ENCODE results near the gene SLC7A1.

The SLC7A1 gene

DNA sequence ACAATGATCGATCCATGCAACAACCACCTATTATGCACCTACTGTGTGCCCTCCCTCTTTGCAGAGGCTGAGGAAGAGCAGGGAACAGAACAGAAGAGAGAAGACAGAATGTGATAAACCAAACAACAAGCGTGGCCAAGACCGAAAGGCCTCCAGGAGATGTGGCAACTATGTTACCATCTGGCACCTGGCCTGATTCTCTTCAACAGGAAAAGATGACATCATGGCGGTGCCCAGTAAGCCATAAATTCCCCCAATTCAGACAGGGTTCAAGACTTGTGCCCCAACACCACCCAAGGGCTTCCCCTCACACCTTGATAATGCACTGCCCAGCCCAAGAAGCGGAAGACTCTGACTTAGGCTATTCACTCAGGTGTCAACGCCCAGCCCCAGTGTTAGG, 44.3 kb downstream of the SLC7A1 start:
- no peak for DNase-seq

DNA sequence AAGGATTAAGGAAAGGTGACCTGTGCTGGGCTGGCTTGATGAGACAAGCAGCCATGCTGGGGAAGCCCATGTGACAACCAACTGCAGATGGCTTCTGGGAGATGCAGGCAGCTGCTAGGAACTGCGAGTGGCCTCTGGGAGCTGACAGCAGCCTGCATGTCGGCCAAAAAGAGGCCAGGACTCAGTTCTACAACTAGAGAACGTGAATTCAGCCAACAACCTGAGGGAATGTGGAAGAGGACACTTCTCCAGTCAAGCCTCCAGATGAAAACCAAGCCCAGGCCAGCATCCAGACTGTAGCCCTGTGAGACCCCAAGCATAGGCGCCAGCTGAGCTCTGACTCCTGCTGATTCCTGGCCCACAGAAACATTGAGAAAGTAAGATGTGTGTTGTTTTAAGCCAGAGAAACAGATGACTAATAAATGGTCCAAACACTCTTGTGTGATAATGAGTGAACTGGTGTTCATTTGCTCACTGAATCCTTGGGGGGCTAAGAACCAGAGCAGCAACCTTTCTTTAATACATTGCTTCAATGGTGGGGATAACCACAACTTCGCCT, 45.0 kb downstream of the SLC7A1 start:
- DNase-seq: no peak

DNA sequence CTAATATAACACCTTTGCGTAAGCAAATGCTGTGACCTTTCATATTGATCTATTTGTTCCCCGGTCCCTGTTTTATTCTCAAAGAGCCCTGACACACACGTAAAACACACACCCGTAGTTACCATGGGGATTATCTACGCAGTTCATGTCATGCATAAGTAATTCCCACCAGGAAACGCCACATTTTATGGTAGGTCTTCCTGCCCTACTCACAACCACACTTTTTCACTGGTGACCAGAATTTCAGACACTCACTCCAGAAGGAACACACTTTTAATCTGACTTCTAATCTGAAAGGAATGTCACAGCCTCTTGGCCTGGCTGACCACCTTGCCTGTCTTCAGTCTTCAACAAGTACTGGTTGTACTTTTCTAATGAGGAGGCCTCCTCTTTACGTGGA, 46.8 kb downstream of the SLC7A1 start:
- no peak for DNase-seq

DNA sequence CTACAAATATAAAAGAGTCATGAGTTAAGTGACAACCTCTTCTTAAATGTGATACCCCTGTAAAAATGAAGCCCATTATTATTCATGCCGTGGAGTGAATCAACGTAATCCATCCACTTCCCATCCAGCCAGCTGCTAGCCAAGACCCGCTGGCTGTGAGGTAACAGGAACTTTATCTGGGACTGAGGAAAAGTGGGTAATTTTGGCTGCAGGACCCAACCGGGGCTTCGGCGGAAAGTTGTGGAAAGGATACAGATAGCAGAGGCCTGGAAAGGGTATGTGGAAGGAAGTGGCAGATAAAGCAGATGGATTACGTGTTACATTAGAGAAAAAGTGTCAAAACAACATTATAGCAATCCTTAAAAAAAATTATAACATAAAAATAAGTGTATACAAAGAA, 48.3 kb downstream of the SLC7A1 start:
- DNase-seq: no peak

DNA sequence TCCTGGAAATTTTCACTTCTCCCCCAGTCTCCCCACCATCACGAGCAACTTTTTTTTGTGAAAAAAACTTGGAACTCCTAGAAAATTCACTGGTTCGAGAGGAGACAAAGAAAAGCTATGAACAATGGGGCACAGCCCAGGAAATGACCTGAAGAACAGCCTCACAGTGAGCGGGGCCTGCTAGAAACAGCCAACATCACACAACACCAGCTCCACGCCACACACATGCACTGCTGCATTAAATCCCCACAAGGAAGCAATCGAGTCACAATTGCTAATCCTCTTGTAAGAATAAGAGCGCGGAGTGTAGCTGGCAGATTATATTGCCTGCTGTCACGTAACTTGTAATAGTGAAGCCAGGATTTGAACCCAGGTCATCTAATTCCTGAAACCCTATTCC, 48.8 kb downstream of the SLC7A1 start:
- no peak for DNase-seq

DNA sequence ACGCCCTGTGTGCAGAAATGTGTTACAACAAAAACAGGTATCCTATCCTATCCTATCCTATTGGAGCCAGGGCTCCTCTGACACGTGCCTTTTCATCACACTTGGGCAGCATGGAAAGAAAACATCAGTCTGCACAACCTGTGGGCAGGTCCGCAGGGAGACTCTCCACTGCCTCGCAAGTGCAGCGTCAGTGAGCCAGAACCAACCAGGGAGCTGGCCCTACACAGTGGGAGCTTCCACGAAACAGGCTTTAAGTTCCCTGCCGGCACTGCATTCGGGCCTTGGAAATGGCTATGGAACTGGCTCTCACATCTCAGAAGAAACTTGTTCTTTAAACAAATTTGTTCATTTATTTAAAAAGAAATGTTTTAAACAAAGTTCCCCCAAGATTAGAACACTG, 49.5 kb downstream of the SLC7A1 start:
- DNase-seq: no peak

DNA sequence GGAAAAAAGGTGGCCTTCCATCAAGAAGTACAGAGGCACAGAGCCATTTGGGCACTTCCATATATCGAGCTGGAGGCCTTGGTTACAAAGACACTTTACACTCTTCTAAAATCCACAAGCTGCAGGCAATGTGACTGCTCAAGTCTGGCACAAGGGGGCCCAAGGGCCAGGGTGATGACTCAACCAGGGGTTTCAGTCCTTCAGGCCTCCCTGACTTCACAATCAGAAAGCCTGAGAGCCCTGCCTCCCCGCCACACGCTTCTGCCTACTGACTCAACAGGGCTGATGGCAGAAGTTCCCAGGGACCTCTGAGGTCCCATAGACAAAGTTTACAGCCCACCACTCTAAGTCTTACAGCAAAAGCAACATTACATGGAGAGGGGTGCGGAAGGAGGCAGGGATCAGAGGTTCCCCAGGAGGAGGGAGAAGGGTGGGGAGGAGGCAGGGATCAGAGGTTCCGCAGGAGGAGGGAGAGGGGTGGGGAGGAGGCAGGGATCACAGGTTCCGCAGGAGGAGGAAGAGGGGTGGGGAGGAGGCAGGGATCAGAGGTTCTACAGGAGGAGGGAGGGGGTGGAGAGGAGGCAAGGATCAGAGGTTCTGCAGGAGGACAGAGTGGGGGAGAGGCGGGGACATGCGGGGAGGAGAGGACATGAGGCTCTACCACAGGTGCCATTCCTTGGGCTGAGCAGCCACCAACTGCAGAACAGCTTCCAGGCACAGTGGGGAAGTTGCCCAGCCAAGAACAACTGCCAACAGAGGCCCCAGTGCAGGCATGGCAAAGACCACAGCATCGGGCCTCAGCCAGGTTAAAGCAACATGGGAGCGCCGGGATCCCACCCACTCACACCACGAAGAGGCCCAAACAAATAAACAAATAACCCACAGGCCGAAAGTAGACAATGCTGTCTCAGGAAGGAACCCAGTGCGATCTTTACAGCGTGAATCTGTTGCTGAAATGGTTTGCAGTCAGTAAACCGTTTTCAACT, 52.0 kb downstream of the SLC7A1 start:
- DNase-seq: no peak

DNA sequence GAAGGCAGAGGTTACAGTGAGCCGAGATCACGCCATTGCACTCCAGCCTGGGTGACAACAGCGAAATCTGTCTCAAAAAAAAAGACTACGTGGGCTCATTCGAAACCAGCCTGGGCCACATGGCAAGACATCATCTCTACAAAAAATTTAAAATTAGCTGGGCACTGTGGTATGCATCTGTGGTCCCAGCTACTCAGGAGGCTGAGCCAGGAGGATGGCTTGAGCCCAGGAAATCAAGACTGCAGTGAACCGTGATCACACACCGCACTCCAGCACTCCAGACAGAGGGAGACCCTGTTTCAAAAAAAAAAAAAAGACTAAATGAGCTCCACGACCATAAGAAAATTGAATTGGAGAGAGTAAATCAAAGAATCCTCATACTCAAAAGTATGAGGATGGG, 53.1 kb downstream of the SLC7A1 start:
- DNase-seq: no peak

DNA sequence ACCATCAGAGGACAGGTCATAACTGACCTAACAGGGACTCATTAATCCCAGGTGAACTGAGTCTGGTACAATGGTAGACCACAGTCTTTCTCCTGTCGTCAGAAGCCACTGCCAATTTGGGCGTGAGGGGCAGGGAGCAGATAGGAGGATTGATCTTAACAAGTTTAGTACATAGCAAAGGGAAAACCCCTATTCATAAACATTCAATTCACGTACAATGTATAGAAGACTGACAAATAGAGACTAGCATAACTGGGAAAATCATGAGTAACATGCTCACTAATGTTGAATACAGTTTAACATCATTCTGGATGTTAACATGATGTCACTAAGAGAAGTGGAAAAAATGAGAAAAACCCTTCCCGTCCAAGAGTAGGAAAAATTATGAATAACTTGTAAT, 54.1 kb downstream of the SLC7A1 start:
- no peak for DNase-seq

DNA sequence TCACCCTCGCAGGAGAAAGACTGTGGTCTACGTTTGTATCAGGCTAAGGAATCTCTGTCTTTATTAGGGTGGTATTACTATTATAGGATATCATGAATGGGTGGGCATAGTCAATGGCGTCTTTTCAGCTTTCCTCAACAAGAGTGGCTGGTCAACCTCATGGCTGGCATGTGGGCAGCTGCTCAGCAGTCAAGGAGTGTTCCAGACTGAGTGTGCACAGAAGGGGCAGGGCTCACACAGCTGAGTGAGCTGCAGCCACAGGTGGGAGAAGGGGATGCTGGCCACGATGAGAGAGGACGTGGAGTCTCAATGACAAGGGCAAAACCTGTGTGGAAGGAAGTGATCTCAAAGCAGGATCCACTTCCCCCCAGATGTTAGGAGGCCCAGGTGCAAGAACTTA, 54.7 kb downstream of the SLC7A1 start:
- no peak for DNase-seq

DNA sequence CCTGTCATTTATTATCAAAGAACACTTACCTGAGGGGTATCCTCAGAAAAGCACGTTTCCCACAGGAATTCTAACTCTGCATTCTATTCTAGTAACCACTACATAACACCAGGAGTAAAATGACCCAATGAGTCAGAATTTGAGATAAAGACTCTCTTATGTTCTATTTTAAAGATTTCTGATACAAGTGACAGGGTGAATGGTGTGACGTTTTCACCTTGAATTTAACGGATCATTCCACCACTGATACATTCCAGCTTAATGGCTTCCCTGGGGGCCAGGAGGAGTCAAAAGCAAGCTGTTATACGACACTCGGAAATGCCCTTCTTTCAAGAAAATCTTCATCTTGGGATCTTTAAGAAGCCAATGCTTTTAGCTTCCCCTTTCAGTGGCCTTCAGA, 55.2 kb downstream of the SLC7A1 start:
- DNase-seq: no peak

DNA sequence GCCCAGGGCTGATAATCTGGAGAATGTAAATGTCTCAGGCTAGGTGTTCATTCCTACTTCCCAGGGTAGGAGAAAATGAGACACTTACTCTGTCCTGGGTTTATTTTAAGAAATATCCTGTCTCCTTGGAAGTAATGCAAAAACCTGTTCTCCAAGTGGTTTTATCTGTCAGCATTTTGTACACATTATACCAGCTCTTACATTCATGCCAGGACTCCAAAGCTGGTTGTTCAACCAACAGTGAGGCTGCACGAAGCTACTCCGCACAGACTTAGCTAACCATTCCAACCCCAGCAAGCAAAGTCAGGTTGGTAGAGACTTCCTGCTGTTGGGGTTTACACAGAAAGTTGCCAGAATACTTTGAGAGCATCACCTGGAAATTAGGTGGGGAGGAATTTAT, 55.6 kb downstream of the SLC7A1 start:
- DNase-seq: no peak

DNA sequence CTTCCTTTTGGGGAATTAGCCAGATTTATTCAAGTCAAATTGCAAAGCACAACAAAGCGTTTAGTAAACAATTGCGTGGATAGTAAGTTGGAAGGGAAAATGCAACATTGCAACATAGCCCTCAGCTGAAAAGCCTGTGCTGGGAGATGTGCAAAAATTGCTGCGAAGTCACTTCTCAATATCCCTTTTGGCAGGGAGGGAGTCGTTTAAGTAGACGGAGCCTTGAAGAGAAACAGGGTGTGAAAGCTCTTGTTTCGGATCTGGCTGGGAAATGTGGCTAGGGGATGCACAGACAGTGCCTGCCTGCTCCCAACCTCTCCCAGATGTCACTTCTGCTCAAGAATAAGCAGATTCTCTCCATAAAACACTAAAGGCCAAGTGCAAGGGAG, 56.8 kb downstream of the SLC7A1 start:
- DNase-seq: no peak

DNA sequence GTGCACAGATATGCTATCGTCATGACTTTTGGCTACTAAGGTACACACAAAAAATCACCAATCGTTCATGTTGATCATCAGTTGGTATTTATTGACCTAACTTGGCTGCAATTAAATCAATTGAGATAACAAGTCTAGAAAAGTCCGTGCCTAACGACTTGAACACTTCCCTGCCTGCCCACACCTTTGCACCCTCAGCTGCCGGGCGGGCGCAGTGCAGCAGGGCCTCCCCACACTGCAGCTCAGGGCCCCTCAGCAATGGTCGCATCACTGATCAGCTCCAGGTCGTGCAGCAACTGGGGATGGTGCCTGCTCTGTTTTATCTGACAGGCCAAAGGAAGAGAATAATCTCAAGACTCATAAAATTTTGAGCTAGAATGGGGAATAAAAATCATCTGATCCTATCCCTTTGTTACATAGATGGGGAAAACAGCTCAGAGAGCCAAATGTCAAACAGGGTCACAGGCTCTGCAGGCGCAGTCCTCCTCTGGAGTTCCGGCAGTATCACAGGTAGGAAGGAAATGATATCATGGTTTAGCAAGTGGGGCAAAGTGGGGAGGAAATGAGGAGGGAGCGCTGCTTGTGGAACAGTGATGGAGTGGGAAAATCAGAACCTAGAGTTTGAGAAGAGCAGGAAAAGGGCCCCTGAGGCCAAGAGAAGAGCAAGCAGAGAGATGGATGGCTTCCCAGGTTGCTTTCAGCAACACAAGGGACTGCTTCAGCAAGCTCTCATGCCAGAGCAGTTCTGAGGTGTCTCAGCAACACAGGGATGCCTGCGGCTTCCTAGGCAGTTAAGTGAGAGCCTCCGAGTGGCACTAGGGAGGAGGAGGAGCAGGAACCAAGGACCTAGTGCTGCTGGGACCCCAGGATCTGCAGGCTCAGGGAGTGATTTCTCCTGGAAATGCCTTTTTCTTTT, 57.5 kb downstream of the SLC7A1 start:
- DNase-seq: no peak

DNA sequence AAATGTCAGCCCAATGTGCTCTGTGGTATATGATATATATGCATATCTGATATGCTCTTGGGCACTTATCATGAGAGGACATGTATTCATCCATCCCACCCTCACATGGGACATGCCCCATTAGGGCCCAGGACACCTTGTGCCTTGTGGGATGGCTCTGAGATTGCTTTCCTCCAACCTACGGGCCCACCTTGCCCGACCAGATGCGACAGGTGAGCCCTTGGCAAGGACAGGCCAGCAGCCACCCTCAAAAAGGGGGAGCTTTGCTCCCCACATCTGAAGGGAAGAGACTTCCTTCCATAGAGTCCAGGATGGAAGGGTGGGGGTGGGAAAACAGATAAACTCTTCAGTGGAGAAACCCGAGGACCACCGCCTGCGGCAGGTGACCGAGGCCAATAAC, 58.6 kb downstream of the SLC7A1 start:
- DNase-seq: no peak

DNA sequence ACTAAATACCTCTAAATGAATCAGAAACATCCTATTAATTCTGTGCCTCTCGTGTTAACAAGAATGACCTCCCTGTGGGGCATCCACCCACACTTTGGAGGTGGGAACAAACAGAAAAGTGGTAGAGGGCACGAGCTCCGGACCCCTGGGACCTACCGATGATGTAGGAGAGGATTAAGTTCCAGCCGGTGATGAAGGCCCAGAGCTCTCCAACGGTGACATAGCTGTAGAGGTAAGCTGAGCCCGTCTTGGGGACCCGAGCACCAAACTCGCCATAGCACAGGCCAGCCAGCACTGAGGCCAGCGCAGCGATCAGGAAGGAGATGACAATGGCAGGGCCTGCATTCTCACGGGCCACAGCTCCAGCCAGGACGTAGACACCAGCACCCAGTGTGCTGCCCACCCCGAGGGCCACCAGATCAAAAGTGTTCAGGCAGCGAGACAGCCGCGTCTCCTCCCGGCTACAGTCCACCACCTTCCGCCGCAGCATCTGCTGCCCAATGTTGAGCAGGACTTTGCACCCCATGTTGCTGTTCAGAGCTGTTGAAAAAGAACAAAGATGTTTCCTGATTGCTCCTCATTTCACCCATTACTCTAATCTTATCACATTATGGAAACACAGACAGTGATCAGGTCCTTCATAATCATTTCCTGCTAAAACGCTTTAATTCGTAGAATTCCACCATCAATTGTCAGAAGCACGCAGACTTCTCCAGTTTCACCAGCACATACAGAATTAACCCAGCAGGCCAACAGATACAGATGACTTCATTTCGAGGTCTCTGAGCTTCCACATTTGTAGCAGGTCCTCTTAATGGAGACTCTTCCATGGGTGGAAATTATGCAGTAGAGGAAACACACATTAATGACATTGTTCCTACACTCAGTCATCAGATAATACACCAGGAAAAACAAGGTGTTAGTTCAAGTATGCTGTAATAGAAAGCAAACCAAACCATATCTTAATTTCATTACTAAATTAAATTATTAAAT, 59.5 kb downstream of the SLC7A1 start:
- no peak for DNase-seq

DNA sequence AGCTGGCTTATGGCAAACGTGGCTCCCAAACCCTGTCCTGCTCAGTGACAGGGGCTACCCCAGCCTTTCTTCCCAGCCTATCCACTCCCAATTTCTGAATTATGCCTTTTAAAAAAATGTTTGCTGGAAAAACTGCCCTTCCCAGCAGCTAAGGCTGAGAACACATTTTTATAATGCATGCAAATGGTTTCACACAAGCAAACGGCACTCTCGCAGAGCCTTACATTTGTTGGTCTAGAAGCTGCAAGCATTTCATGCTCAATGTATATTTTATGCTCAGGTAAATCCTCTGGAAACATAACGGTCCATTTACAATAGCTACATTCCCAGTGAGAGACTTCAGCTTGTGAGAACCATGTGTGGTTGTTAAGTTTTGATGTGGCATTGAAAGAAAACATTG, 61.4 kb downstream of the SLC7A1 start:
- DNase-seq: no peak

DNA sequence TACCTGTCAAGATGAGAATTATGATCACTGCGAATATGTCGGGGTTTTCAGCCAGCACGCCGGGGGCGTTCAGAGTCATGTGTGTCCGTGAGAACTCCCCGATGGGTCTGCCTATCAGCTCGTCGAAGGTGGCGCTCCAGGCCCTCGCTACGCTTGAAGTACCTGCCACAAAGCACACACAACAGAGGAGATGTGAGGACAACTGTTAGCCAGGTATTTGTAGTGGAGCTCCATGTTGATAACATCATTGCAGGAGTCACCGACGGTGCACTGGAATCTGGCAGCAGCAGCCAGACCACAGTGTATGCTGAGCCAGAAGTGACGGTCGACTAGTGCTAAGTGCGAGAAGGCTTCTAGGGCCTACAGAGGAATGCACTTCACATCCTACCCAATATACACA, 62.7 kb downstream of the SLC7A1 start:
- no peak for DNase-seq

DNA sequence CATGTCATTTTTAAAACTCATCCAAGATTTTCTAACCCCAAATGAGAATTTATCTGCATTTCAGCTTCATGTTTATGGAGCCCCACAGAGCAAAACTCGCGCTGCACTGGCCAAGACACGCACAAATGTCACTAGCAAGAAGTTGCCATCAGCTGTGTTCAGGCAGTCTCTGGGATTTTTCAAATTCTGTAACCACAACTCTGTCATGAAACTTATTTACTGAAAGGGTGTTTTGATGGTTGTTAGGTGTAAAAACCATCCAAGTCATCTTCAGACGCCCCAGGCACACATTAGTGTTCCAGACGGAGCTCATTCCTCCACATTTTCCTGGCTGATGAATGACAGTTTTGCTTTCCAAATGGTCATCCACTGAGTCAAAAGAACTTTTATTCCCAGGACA, 63.4 kb downstream of the SLC7A1 start:
- DNase-seq: no peak

DNA sequence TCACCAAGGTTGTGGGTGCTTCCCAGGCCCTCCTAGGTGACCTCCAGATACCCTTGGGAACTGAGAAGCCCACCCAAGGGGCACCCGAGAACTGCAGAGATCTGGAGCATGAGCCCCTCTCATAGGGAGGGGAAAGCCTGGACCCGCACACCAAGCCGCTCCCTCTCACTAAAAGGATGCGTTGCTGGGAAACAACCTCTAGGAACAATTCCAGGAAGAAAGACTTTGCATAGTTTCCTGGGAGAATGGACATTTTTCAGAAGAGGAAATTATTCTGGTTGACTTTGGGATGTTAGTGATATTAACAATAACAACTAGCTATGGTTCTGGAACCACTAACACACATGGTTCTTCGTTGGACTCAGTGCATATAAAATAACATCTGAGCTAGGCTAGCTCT, 64.6 kb downstream of the SLC7A1 start:
- no peak for DNase-seq

DNA sequence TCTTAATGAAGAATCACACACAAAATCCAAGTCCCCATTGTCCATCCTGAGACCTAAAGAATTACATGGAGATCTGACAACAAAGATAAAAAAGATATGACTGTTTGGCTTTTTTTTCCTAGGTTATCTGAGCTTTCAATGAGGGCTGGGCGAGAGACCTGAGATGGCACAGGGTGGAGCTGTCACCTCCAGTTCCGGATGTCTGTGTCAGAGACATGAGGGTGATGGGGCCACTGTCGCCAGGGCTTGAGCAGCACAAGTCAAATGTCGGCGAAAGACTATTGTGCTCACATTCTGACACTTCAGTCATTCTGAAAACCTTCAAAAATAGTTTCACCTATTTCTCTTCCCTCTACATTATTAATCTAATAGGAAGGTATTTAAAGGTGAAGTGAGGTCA, 65.7 kb downstream of the SLC7A1 start:
- DNase-seq: no peak

DNA sequence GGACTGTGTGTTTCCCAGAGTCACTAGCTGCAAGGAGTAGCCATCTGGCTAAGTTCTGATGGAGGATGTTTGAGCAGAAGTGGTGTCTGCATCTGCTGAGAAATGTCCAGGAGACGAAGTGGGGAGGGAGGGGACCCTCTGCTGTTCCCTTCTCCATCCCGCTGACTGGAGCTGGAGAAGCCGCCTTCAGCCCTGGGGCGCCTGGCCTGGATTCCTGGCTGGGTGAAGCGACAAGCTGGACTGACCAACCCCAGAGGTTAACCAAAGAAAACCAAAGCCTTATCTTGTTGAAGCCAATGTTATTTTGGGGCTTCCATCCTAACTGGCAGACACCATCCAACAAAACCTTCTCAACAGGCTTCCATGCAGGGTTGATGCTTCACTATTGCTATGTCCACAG, 67.6 kb downstream of the SLC7A1 start:
- DNase-seq: no peak
